ENCODE measurements around the gene STK24.

The STK24 gene

GRCh38 chr13:98446234-98446621 is 130.7 kb downstream of the STK24 start:
- DNase-seq, result no peak

- DNase-seq, result peak; percentile 85
These were observed 131.3 kb downstream of the STK24 start for GRCh38 chr13:98445340-98446233.

GRCh38 chr13:98444381-98444780 is 132.5 kb downstream of the STK24 start:
- DNase-seq, result no peak

- DNase-seq, result no peak
These were observed 133.0 kb downstream of the STK24 start for GRCh38 chr13:98443800-98444325.

GRCh38 chr13:98443329-98443728 is 133.6 kb downstream of the STK24 start:
- DNase-seq, result no peak

GRCh38 chr13:98442391-98443230 is 134.3 kb downstream of the STK24 start:
- DNase-seq, result no peak

- DNase-seq, result no peak
These were observed 135.7 kb downstream of the STK24 start for GRCh38 chr13:98441056-98441676.

- no peak for DNase-seq
These were observed 136.4 kb downstream of the STK24 start for GRCh38 chr13:98440390-98441055.

- DNase-seq, result no peak
These were observed 137.0 kb downstream of the STK24 start for GRCh38 chr13:98439896-98440295.

- DNase-seq, result no peak
These were observed 137.6 kb downstream of the STK24 start for GRCh38 chr13:98439126-98439828.

- DNase-seq, result no peak
These were observed 138.4 kb downstream of the STK24 start for GRCh38 chr13:98438246-98439125.

- DNase-seq, result no peak
These were observed 140.5 kb downstream of the STK24 start for GRCh38 chr13:98436233-98436910.

- no peak for DNase-seq
These were observed 141.5 kb downstream of the STK24 start for GRCh38 chr13:98435376-98435775.

GRCh38 chr13:98434060-98434459 is 142.8 kb downstream of the STK24 start:
- DNase-seq, result no peak

- no peak for DNase-seq
These were observed 143.3 kb downstream of the STK24 start for GRCh38 chr13:98433654-98434053.

- no peak for DNase-seq
These were observed 144.3 kb downstream of the STK24 start for GRCh38 chr13:98432638-98433037.

- DNase-seq, result no peak
These were observed 146.8 kb downstream of the STK24 start for GRCh38 chr13:98429977-98430736.

GRCh38 chr13:98429531-98429930 is 147.4 kb downstream of the STK24 start:
- DNase-seq, result no peak

GRCh38 chr13:98429081-98429480 is 147.8 kb downstream of the STK24 start:
- DNase-seq, result no peak
